ENCODE measurements around the gene CCND3.

DNA sequence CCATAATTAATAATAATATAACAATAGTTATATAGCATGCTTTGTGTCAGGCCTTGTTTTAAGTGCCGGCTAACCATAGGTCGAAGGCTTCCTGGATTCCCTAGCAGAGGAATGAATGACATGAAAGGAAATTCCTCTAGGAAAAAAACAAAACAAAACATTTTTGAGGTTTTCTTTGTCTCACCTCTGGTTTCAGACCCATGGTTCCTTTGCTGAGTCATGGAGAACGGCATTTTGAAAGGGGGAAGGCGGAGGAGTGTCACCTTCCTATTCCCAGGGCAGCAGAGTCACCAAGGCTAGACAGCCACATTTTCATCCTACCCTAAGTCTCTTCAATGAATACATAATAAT, 25.3 kb upstream of the CCND3 start:
- TF ChIP-seq, protein P1, sequence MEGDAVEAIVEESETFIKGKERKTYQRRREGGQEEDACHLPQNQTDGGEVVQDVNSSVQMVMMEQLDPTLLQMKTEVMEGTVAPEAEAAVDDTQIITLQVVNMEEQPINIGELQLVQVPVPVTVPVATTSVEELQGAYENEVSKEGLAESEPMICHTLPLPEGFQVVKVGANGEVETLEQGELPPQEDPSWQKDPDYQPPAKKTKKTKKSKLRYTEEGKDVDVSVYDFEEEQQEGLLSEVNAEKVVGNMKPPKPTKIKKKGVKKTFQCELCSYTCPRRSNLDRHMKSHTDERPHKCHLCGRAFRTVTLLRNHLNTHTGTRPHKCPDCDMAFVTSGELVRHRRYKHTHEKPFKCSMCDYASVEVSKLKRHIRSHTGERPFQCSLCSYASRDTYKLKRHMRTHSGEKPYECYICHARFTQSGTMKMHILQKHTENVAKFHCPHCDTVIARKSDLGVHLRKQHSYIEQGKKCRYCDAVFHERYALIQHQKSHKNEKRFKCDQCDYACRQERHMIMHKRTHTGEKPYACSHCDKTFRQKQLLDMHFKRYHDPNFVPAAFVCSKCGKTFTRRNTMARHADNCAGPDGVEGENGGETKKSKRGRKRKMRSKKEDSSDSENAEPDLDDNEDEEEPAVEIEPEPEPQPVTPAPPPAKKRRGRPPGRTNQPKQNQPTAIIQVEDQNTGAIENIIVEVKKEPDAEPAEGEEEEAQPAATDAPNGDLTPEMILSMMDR (IDR thresholded peaks at IDR 0.05; ENCODE audit: borderline replicate concordance, extremely low read depth, low read length, poor library complexity, severe bottlenecking), result no peak
- TF ChIP-seq EZH2 (IDR thresholded peaks at IDR 0.05; ENCODE audit: borderline replicate concordance, low read depth, low read length, severe bottlenecking), result no peak

All from DND-41 (cell line).